K562 (cell line): ENCODE results near the gene ARL4C. TPM values are rescaled to one million over a fixed set of nuclear protein-coding genes. Genes with fewer than 3 reads are reported as not detected.

Experiments used
- ATAC-seq: fragments of 200-7000 bp; cut with Tn5 transposase; 3 replicates; pipeline ENCODE4 v1.9.1; 2020; ENCODE audit warnings: moderate library complexity
- BruUV-seq: library from RNA; stranded (reverse); fragments of 400-500 nt; replicated peaks from 2 replicates; lab custom pipeline; 2021; lab: Mats Ljungman, UMichigan
- CTCF ChIA-PET: fragments of 300-600 bp; formaldehyde crosslinking; extraction: SDS; loops from one replicate; lab custom pipeline; 2021; ENCODE audit warnings: low intra/inter-chr PET ratio; lab: Yijun Ruan, JAX
- POLR2A ChIA-PET: fragments of 300-600, 350-650 bp; sonication (Branson Sonifier 250); formaldehyde crosslinking; extraction: SDS; loops from one replicate; lab custom pipeline; 2021; ENCODE audit warnings: antibody characterized with exemption, inconsistent platforms; lab: Yijun Ruan, JAX
- DNase-seq, 4 experiments: peaks; one replicate each; pipeline versions ENCODE4 v3.0.0 to v3.0.0-alpha.2; 2011 to 2018; ENCODE audit warnings: low spot score in 3 of 4, mixed read lengths in 3 of 4; ENCODE audit errors: extremely low read depth in 1 of 4
- FAIRE-seq: peaks from 2 replicates; lab custom pipeline; 2011; peaks lifted over from hg19 to GRCh38; lab: Jason Lieb, UNC
- H2AFZ ChIP-seq: 2 replicates; pipeline ENCODE4 v1.6.0; 2011; ENCODE audit warnings: low read depth, low read length, control low read depth, inconsistent platforms
- H3K27ac ChIP-seq: fragments of 200-600 bp; 3 replicates; pipeline ENCODE4 v1.8.0; 2011; ENCODE audit warnings: low read depth, mild to moderate bottlenecking, control low read depth, inconsistent platforms, low read length, moderate library complexity, mixed read lengths; ENCODE audit errors: extremely low read depth
- H3K27me3 ChIP-seq, 2 experiments: fragments of 300-600 bp in 1 of 2; 2 replicates in 1 of 2; 3 replicates in 1 of 2; pipeline versions ENCODE4 v1.6.0 to v1.8.0; 2011; ENCODE audit warnings: inconsistent platforms in 2 of 2, low read length in 2 of 2, mild to moderate bottlenecking in 1 of 2, mixed read lengths in 1 of 2, moderate library complexity in 1 of 2; ENCODE audit not compliant: control insufficient read depth in 2 of 2, insufficient read depth in 2 of 2
- H3K36me3 ChIP-seq: fragments of 300-600 bp; 3 replicates; pipeline ENCODE4 v1.8.0; 2011; ENCODE audit warnings: mild to moderate bottlenecking, low read length, inconsistent platforms; ENCODE audit not compliant: control insufficient read depth, insufficient read depth
- H3K4me1 ChIP-seq, 2 experiments: fragments of 200-600 bp in 1 of 2; replicated peaks in 1 of 2; 2 replicates in 1 of 2; 3 replicates in 1 of 2; pipeline versions ENCODE4 v1.5.1 to v1.8.0; 2011; ENCODE audit warnings: inconsistent platforms in 2 of 2, low read length in 2 of 2, mild to moderate bottlenecking in 1 of 2, mixed read lengths in 1 of 2, moderate library complexity in 1 of 2; ENCODE audit not compliant: control insufficient read depth in 2 of 2, insufficient read depth in 2 of 2
- H3K4me2 ChIP-seq: 2 replicates; pipeline ENCODE4 v1.6.1; 2011; ENCODE audit warnings: low read length, control low read depth, inconsistent platforms, mixed read lengths; ENCODE audit not compliant: insufficient read depth
- H3K4me3 ChIP-seq: fragments of 200-600 bp; sonication (generic), shearing (Covaris generic); 2 replicates; pipeline ENCODE4 v1.5.1; 2016; ENCODE audit warnings: control low read depth, inconsistent platforms
- H3K79me2 ChIP-seq: fragments of 200-600 bp; 3 replicates; pipeline ENCODE4 v1.8.0; 2011; ENCODE audit warnings: low read length, inconsistent platforms; ENCODE audit not compliant: control insufficient read depth, insufficient read depth
- H3K9ac ChIP-seq, 2 experiments: 2 replicates each; pipeline versions ENCODE4 v1.6.0 to v1.6.1; 2011; ENCODE audit warnings: low read depth in 2 of 2, low read length in 2 of 2, control low read depth in 1 of 2, inconsistent platforms in 1 of 2, mild to moderate bottlenecking in 1 of 2, mixed read lengths in 1 of 2; ENCODE audit not compliant: insufficient read depth in 1 of 2
- H3K9me1 ChIP-seq: one replicate; pipeline ENCODE4 v1.6.0; 2011; ENCODE audit warnings: inconsistent platforms, mild to moderate bottlenecking, low read length, moderate library complexity; ENCODE audit not compliant: control insufficient read depth, insufficient read depth
- H3K9me3 ChIP-seq: replicated peaks from 2 replicates; pipeline ENCODE4 v1.5.1; 2011; ENCODE audit warnings: low read depth, low read length, inconsistent platforms; ENCODE audit not compliant: control insufficient read depth, insufficient read depth
- H4K20me1 ChIP-seq: replicated peaks from 2 replicates; pipeline ENCODE4 v1.6.1; 2011; ENCODE audit warnings: low read length, inconsistent platforms, mixed read lengths; ENCODE audit not compliant: control insufficient read depth, insufficient read depth
- ARID3A ChIP-seq: IDR thresholded peaks from 2 replicates; pipeline ENCODE4 v1.6.1; 2012; ENCODE audit warnings: low read depth, low read length, improper control_type of control experiment, borderline replicate concordance
- BCL6 ChIP-seq: fragments of 250-450 bp; sonication (Bioruptor Pico); IDR thresholded peaks from 2 replicates; pipeline ENCODE4 v1.4.0; 2020
- DDX20 ChIP-seq: fragments of 450-650 bp; IDR thresholded peaks from 2 replicates; pipeline ENCODE4 v1.6.1; 2016; ENCODE audit warnings: missing genetic modification characterization, low read depth, mild to moderate bottlenecking, missing compliant biosample characterization, moderate library complexity
- FOXA3 ChIP-seq, 2 experiments: fragments of 450-650 bp in 1 of 2; sonication (generic) in 1 of 2; formaldehyde crosslinking; IDR thresholded peaks in 1 of 2; conservative IDR thresholded peaks in 1 of 2; 2 replicates each; pipeline versions ENCODE4 v1.4.0 to v1.8.0; 2020 to 2022; ENCODE audit warnings: mild to moderate bottlenecking in 2 of 2, missing genetic modification reagents in 1 of 2
- GTF2A2 ChIP-seq: IDR thresholded peaks from 2 replicates; pipeline ENCODE4 v1.6.1; 2016; ENCODE audit warnings: mild to moderate bottlenecking, missing genetic modification characterization, missing compliant biosample characterization
- MITF ChIP-seq: IDR thresholded peaks from 2 replicates; pipeline ENCODE4 v1.6.1; 2014; ENCODE audit warnings: antibody characterized with exemption
- PHF8 ChIP-seq: fragments of 200-600 bp; sonication (generic); IDR thresholded peaks from 2 replicates; pipeline ENCODE4 v1.6.1; 2012; ENCODE audit warnings: mixed run types, mild to moderate bottlenecking, inconsistent platforms, low read length, moderate library complexity, borderline replicate concordance
- PHTF2 ChIP-seq: fragments of 250-450 bp; sonication (Bioruptor Pico); IDR thresholded peaks from 2 replicates; pipeline ENCODE4 v1.5.0; 2021; ENCODE audit warnings: mild to moderate bottlenecking
- POLR2A ChIP-seq: fragments of 450-650 bp; conservative IDR thresholded peaks from 2 replicates; pipeline ENCODE4 v1.6.1; 2016
- POLR3G ChIP-seq: IDR thresholded peaks from 2 replicates; pipeline ENCODE4 v1.6.1; 2011; ENCODE audit not compliant: insufficient read length, insufficient replicate concordance; ENCODE audit errors: extremely low read depth
- SMARCC2 ChIP-seq: fragments of 450-650 bp; IDR thresholded peaks from 2 replicates; pipeline ENCODE4 v1.6.1; 2017; ENCODE audit warnings: antibody characterized with exemption, moderate library complexity, mild to moderate bottlenecking, low read depth
- TOE1 ChIP-seq, 2 experiments: fragments of 450-650 bp in 1 of 2; sonication (generic) in 1 of 2; formaldehyde crosslinking in 1 of 2; IDR thresholded peaks; 2 replicates each; pipeline versions ENCODE4 v1.7.1 to v1.8.0; 2016 to 2022; ENCODE audit warnings: borderline replicate concordance in 2 of 2, mild to moderate bottlenecking in 2 of 2, antibody characterized with exemption in 1 of 2, inconsistent platforms in 1 of 2, low read depth in 1 of 2, missing genetic modification reagents in 1 of 2, moderate library complexity in 1 of 2
- ZNF121 ChIP-seq: sonication (generic); formaldehyde crosslinking; conservative IDR thresholded peaks from 2 replicates; pipeline ENCODE4 v1.8.0; 2022; ENCODE audit warnings: missing genetic modification reagents
- ZNF668 ChIP-seq: fragments of 250-450 bp; sonication (Bioruptor Pico); IDR thresholded peaks from 2 replicates; pipeline ENCODE4 v1.8.0; 2022; ENCODE audit warnings: mild to moderate bottlenecking, inconsistent platforms
- WGBS: fragments of 100-300 bp; shearing (Covaris generic); methylation state at CpG from one replicate; pipeline ENCODE4 v1.1.6; 2016; ENCODE audit warnings: low coverage, mixed read lengths; ENCODE audit not compliant: insufficient coverage; ENCODE audit errors: missing lambda C conversion rate; 5-methylcytosine and 5-hydroxymethylcytosine counted together
- in situ Hi-C: fragments of 300-500 bp; cut with MboI; formaldehyde crosslinking; loops from 4 replicates; pipeline ENCODE4 v1.15.0; 2018; ENCODE audit warnings: inconsistent platforms, mixed read lengths
- intact Hi-C: fragments of 100-400 bp; cut with micrococcal nuclease; formaldehyde crosslinking; loops from 2 replicates; pipeline ENCODE4 v1.14.2; 2022
- polyA plus RNA-seq, 8 experiments: library from polyadenylated mRNA; depleted of rRNA in 4 of 8; stranded (reverse) in 5 of 8; unstranded in 3 of 8; fragments of >200 nt; fragmentation: Nextera tagmentation in 2 of 8; fragmentation: Illumina TruSeq in 1 of 8; extraction: Ambion mirVana in 2 of 8; extraction: Trizol in 1 of 8; gene quantifications; 2 replicates each; pipeline versions ENCODE4 v1.2.1 to v1.2.3, GENCODE V29; 2011 to 2014; ENCODE audit warnings: inconsistent platforms in 1 of 8, missing spikeins in 1 of 8
- total RNA-seq, 7 experiments: library from RNA; depleted of rRNA in 6 of 7; stranded (reverse); fragments of >200 nt in 6 of 7; fragmentation: Illumina TruSeq in 2 of 7; extraction: Trizol in 2 of 7; gene quantifications; 2 replicates each; pipeline versions ENCODE4 v1.2.1 to v1.2.3, GENCODE V29; 2011 to 2021; ENCODE audit warnings: low replicate concordance in 1 of 7
- TF ChIP-seq, protein P1 (sequence below): fragments of 450-650 bp; IDR thresholded peaks from 2 replicates; pipeline ENCODE4 v1.6.1; 2016; ENCODE audit warnings: mild to moderate bottlenecking

The ARL4C gene
- total and polyA plus RNA-seq, 9 of the 15 experiments (the other 6 are each of a cell fraction or from before 2014, with no cell fraction given) = 0.03 to 0.11 (median 0.04) TPM; not detected in 5

GRCh38 chr2:234459401-234460009 lies 37.4 kb downstream of the ARL4C start:
- Histone ChIP-seq H3K27ac (no peak overlapping the region), H3K9me3 (no peaks in the 10 kb centered on the region), H3K36me3 (no peaks in the 10 kb centered on the region), H3K4me3 (no peak overlapping the region), H3K9me1 (no peaks in the 10 kb centered on the region), H3K27me3 (peaks cover 0 to 12% of the 10 kb centered on the region in 2 experiments; a peak in 2 of 5 replicates), H2AFZ (no peak overlapping the region), H3K4me1 (no peaks in the 10 kb centered on the region), H4K20me1 (no peaks in the 10 kb centered on the region), H3K79me2 (no peaks in the 10 kb centered on the region), H3K4me2 (no peak overlapping the region), H3K9ac (no peak overlapping the region)
- POLR2A ChIA-PET = no interaction called here
- WGBS = 0% methylated on average over 6 of the region's 6 CpGs
- intact Hi-C loops = no loop called here
- in situ Hi-C loops = no loop called here
- no TSS peak for BruUV-seq
- ATAC-seq = no peak
- FAIRE-seq = no peak
- CTCF ChIA-PET = no interaction called here
- no peak for DNase-seq
- TF ChIP-seq MITF = no peak
- TF ChIP-seq ZNF121 (CRISPR knock-in tag) = no peak
- no peak for TF ChIP-seq TOE1 (IDR thresholded peaks at IDR 0.05; ENCODE audit: borderline replicate concordance)
- no peak for TF ChIP-seq TOE1 (CRISPR knock-in tag; IDR thresholded peaks at IDR 0.05; ENCODE audit: borderline replicate concordance, low read depth)
- no peak for TF ChIP-seq POLR3G
- no peak for TF ChIP-seq GTF2A2
- TF ChIP-seq DDX20 (tag) = no peak
- TF ChIP-seq SMARCC2 = no peak
- no peak for TF ChIP-seq PHTF2 (CRISPR knock-in tag)
- no peak for TF ChIP-seq ZNF668 (CRISPR knock-in tag)
- no peak for TF ChIP-seq PHF8
- TF ChIP-seq, protein P1, sequence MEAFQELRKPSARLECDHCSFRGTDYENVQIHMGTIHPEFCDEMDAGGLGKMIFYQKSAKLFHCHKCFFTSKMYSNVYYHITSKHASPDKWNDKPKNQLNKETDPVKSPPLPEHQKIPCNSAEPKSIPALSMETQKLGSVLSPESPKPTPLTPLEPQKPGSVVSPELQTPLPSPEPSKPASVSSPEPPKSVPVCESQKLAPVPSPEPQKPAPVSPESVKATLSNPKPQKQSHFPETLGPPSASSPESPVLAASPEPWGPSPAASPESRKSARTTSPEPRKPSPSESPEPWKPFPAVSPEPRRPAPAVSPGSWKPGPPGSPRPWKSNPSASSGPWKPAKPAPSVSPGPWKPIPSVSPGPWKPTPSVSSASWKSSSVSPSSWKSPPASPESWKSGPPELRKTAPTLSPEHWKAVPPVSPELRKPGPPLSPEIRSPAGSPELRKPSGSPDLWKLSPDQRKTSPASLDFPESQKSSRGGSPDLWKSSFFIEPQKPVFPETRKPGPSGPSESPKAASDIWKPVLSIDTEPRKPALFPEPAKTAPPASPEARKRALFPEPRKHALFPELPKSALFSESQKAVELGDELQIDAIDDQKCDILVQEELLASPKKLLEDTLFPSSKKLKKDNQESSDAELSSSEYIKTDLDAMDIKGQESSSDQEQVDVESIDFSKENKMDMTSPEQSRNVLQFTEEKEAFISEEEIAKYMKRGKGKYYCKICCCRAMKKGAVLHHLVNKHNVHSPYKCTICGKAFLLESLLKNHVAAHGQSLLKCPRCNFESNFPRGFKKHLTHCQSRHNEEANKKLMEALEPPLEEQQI = no peak
- TF ChIP-seq FOXA3 (CRISPR knock-in tag; conservative IDR thresholded peaks at IDR 0.05 in 1 of 2, IDR thresholded peaks at IDR 0.05 in 1 of 2) = no peak
- no peak for TF ChIP-seq BCL6 (CRISPR knock-in tag)
- TF ChIP-seq POLR2A = no peak
- TF ChIP-seq ARID3A = no peak
